GM21528 (cell line): ENCODE measurements around the gene TMED10.
"Not testable (repeated sequence)": the region's sequence is repeated elsewhere in the genome, so short reads cannot be mapped to it uniquely, and the experiment has no call there.

Experiments
- ATAC-seq: cut with Tn5 transposase; IDR thresholded peaks from one replicate; pipeline ENCODE4 v1.9.1; 2021; ENCODE audit warnings: mild to moderate bottlenecking, moderate library complexity; ENCODE audit not compliant: unreplicated experiment, low FRiP score

Gene TMED10

DNA sequence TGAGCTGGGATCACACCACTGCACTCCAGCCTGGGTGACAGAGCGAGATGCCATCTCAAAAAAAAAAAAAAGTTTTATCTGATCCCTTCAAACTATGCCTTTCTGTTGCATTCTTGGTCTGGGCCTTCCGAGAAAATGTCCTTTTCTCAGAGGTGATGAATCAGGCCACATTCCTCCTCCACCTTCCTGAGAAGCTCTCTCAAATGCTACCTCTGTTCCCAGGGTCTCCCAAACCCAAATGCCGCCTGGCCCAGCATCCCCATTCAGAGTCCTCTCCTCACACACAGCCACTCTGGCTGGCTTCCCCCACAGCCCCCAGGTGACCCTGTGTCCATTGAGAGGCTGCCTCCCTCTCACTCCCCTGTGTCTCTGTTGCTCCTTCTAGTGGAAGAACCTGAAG is 19.7 kb upstream of the TMED10 start:
- no peak for ATAC-seq

DNA sequence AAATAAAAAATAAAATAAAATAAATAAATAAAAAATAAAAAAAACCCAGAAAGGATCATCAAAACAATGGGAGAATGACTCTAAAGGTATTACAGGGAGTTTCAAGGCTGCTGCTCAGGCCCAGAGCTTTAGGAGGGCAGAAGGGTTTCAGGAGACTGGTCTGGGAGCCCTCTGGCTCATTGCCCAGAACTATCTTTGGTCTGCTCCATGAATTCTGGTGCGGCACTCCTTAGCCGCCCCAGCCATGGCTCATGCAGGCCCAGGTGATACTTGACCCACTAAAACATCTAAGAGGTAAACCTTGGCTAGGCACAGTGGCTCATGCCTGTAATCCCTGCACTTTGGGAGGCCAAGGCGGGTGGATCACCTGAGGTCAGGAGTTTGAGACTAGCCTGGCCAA is 14.7 kb upstream of the TMED10 start:
- no peak for ATAC-seq

DNA sequence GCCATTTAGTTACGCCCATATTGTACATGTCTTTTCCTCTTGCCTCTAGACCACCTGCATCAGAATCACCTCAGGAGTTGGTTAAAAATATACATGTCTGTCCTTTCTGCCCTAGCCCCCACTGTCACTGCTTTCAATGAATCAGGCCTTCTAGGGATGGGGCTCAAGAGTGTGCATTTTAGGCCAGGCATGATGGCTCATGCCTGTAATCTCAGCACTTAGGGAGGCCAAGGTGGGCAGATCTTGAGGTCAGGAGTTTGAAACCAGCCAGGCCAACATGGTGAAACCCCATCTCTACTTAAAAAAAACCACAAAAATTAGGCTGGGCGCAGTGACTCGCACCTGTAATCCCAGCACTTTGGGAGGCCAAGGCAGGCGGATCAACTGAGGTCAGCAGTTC is 13.6 kb upstream of the TMED10 start:
- ATAC-seq: no peak

DNA sequence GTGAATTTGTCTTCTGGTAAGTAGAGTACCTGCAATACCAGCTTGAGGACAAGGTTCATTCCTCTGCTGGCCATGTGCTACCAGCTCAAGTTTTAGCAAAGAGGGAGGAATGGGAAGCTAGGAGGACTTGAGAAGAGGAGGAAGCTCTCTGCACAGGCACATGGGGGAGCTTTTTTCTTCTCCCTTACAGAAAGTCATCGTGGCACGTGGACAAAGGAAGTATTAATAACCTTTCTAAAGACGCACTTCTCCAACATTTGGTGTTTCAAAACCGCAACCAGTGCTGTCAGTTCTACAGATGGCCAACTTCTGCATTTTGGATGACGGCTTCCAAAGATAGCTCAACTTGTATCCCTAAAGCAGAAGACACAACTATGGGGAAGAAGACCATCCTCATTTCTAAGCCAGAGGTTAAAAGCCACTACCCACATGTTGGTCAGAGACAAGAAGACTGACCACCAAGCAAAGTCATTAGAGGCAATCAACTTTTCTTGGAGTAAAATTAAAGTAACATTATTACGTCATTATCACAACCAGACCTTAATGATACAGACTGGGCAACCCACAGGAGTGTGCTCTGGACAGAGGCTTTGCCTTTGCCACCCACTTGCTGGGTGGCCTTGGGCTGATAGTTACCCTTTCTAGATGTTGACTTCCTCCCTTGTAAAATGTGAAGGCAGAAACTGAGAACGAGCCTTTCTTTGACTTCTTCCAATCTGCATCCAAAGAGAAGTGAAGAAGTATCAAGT is 12.3 kb upstream of the TMED10 start:
- ATAC-seq: peak; percentile 63

DNA sequence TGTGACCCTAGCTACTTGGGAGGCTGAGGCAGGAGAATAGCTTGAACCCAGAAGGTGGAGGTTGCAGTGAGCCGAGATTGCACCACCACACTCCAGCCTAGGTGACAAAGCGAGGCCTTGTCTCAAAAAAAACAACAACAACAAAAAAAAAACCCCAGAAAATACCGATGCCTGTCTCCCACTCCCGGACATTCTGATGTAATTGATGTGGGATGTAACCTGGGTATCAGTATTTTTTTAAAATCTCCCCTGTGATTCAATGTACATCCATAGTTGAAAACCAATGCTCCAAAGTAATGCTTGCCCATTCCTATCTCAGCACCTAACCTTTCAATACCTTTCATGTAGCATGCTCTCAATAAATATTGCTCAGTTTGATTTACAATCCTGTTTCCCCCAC is 11.7 kb upstream of the TMED10 start:
- ATAC-seq: no peak

DNA sequence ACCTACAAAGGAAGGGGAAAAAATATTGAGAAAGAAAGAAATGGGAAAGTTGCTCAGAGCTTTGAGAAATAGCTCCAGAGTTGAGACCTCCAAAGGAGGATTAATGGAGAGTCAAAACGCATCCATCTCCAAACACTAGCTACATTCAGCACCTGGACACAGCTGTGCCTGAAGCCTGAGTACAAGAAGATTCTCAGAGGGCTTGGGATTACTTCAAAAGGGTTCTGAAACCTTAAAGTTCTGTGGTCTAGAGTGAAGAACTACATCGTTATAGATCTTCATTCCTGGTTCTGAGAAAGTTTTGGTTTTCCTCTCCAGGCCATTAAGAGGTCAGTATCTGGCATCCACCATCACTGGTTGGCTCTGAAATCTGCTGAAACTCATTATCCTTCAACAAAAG is 10.5 kb upstream of the TMED10 start:
- ATAC-seq: no peak

DNA sequence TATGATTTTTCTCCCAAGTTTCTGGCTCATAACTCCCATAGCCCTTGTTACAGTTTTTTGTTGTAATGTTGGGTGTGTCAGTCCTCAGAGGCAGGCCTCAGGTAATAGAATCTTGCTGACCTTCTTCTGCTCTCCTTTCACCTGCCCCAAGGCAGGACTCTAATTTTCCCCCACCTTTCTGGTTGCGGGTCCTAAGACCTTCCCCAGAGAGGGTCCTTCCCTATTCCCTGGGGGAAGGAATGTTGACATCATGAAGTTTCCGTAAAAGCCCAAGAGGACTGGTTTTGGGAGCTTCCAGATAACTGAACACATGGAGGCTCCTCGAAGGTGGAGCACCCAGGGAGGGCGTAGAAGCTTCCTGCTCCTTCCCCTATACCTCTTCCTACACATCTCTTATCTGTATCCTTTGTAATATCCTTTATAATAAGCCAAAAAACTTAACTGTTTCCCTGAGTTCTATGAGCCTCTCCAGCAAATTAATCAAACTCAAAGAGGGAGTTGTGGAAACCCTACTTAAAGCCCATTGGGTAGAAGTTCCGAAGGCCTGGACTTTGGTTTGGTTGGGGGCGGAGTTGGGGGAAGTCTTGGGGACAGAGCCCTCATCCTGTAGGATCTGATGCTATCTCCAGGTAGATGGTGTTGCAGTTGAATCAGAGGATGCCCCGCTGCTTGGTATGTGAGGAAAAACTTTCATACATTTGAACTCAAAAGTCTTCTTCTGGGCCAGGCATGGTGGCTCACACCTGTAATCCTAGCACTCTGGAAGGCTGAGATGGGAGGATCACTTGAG is 9.0 kb upstream of the TMED10 start:
- no peak for ATAC-seq

DNA sequence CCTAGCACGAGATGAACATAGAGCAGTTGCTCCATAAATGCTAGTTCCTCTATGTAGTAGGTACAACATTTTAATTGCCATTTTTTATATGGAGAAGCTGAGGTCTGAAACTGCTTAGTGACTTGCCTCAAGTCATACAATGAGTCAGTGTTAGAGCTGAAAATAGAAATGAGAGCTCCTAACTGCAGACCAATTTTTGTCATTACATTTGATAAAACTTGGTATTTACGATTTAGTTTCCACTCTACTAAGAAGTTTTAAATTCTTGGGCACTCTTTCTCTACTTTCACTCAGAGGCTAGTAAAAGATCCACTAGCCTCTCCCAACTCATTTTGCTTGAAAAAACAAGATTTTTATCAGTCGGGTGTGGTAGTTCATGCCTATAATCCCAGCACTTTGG is 8.1 kb upstream of the TMED10 start:
- ATAC-seq: no peak

DNA sequence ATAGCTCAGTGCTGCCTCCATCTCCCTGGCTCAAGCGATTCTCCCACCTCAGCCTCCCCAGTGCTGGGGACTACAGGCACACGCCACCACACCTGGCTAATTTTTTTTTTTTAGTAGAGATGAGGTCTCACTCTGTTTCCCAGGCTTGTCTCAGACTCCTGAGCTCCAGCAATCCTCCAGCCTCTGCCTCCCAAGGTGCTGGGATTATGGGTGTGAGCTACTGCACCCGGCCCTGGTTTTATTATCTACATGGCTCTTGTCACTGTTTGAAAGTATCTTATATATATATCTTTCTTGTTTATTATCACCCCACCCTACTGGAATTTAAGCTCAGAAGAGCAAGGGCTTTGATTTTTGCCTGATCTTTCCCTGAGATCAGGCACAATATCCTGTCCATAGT is 7.6 kb upstream of the TMED10 start:
- ATAC-seq: no peak

DNA sequence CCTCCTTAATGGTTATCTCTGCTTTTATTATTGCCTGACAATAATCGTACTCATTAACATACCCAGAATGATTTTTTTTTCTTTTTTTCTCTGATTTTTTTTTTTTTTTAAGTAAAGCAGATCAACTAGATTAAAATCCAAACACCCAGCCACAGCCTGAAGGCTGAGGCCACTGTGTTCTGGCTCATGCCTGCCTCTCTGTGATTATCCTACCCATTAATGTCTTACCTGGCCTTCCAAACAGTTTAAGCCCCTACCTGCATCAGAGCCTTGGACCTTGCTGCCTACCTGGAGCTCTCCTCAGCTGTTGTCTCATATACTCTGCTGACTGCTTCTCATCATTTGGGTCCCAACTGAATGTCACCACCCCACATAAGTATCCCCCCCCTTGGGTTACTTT is 6.8 kb upstream of the TMED10 start:
- no peak for ATAC-seq

DNA sequence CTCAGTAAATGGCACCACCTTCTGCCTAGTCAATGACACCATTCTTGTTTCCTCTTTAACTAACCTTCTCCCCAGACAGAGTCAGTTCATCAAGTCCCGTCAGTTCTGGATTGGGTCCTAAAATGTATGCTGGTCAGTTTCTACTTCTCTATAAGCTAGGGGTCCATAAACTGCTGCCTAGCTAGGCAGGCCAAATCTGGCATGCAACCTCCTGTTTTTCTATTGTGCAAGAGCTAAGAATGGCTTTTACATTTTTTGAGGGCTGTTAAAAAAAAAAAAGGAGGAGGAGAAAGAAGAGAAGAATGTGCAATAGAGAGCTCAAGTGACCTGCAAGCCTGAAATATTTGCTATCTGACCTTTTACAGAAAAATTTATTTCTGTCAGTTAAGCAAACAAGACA is 6.4 kb upstream of the TMED10 start:
- ATAC-seq: no peak

DNA sequence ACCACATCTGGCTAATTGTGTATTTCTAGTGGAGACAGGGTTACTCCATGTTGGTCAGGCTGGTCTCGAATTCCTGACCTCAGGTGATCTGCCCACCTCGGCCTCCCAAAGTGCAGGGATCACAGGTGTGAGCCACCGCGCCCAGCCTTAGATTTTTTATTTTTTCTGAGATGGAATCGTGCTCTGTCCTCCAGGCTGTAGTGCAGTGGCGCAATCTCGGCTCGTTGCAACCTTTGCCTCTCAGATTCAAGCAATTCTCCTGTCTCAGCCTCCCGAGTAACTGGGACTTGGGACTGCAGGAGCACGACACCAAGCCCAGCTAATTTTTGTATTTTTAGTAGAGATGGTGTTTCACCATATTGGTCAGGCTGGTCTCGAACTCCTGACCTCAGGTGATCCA is 5.8 kb upstream of the TMED10 start:
- not testable (repeated sequence) for ATAC-seq

DNA sequence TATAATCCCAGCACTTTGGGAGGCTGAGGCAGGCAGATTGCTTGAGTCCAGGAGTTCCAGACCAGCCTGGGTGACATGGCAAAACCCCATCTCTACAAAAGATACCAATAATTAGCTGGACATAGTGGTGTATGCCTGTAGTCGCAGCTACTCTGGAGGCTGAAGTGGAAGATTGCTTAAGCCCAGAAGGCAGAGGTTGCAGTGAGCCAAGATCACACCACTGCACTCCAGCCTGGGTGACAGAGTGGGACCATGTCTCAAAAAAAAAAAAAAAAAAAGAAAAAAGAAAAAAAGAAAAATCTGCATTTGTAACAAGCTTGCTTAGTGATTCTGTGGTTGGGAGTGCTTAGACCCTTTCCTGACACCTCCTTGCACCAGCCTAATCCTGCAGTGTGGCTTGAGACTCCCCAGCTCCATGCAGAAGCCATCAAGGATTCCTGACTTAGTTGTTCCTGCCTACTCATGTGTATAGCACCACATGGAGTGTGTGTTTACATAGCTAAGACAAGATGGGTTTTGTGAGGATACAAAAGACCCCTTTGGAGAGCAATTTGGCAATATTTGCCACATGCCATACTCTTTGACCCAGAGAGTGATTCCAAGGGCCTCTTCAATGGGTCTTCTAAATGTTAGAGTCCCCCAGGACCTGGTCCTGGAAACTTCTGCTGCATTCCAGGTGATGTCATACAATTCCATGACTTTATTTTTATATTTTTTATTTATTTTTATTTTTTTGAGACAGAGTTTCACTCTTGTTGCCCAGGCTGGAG is 5.1 kb upstream of the TMED10 start:
- ATAC-seq: no peak

DNA sequence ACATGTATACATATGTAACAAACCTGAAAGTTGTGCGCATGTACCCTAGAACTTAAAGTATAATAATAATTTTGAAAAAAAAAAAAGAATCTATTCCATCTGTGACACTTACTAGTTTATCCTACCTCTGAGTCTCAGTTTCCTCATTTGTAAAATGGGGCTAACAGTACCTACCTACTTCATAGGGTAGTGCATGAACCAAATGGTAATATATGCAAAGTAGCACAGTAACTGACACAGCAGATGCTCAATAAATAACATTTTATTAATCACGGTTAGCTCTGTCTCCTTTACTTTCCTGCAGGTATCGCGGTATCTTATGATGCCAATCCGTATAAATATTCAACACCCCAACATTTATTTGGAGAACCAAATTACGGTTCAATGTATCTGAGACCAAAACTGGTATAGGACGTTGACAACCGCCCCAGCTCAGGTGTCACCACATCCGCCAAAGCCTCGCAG is 703 bp downstream of the TMED10 start:
- ATAC-seq: peak; percentile 19

DNA sequence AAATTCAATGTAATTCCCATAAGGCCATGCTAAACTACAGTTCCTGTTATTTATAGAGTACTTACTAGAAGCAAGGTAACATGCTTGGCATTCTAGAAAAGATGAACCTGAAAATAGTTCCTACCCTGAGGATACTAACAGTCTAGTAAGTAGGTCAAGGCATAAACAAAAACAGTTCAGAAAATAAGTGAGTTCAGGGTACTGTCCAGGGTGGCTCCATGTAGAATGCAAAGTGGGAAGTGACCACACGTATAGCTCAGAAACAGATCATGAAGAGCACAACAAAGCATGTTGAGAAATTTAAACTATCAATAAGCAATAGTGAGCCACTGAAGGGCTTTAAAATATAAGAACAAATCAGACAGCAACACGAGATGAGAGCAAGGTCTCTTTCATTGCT is 2.3 kb downstream of the TMED10 start:
- no peak for ATAC-seq

DNA sequence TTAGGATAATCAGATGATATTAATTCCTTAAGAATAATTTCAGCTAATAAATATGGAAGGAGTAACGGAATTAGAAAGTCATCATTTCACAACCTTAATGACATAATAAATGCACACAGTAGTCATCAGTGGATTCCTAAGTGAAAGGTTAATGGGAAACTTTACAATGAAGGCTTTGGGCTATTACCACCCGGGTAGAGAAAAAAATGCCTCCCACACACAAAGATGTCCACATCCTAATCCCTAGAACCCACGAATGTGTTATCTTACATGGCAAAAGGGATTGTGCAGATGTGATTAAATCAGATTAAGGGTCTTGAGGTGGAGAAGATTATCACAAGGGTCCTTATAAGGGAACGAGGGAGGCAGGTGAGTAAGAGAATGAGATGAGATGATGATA is 5.6 kb downstream of the TMED10 start:
- no peak for ATAC-seq

DNA sequence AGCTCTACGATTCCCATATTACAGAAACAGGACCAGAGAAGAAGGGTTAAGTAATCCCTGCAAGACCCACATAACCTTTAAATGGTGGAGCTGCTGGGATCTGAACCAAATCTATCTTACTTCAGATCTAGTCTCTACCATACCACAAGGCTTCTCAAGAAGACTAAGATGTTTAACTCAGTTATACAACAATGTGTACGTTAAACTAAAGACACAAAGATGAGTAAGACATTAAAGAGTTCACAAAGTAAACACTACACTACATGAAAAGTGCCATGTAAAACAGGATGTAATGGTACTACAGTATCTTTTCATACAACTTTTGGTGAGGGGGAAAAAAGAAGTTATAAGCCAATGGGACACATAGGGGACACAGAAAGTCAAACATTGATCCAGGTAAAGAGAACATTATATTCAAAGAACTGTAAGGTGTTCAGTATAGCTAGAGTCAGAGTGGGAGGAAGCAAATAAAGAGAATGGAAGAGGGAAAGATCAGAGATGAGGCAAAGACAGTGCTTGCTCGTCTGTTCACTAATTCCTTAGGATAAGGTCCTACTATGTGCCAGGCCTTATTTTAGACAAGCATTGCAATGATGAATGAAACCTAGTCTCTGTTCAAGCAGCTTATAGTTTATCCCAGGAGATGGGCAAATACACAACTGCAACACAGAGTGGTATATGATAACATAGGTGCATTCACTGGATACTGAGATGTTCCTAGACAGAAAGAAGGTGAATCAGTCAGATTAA is 7.7 kb downstream of the TMED10 start:
- no peak for ATAC-seq

DNA sequence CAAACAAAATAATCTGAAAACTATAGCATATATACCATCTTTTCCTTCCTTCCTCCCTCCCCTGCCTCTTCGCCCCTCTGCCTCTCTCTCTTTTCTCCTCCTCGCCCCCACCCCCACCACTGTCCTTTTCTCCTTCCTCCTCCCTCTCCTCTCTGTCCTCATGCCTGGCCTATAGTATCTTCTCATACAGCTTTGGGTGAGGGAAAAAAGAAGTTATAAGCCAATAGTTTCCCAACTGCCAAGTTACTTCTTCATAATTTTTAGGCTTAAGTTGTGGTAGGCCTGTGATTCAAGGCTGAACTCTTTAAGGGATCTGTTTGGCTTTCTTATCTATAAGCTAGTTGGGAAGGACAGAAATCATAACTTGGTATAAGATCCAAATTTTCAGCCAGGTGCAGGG is 9.1 kb downstream of the TMED10 start:
- ATAC-seq: no peak

DNA sequence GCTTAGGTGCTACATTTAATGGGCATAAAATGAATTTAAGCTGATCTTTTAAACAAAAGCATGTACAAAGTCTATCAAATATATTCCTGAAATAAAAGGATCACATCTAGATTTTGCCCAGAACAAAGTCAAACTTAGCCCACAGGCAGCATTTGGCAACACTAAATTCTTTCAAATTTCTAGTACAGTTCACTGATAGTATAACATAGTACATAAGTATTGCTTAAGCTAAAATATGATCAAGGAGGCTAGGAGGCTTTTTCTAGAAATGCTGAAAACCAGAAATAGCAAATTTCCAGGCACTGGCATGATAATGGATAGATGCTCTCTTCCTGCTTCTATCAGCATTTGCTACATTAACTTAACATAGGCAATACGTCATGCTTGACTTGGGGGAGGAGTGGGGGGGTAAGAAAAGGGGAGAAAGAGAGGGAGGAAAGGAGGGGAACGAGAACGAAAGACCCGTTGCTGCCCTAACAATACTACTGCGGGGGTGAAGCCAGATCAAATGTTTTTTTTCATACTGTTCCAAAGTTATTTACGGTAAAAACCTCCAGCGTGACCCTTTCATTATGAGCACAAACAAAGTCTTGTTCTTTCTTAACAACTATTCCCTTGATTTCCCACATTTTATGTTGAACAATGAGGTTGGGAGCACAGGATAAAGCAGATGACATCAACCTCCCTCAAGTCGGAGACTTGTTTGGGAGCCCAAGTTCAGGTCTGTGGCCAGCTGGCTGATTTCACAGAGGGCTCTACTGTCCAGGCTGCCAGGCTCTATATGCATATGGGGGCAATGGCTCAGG is 10.6 kb downstream of the TMED10 start:
- no peak for ATAC-seq

DNA sequence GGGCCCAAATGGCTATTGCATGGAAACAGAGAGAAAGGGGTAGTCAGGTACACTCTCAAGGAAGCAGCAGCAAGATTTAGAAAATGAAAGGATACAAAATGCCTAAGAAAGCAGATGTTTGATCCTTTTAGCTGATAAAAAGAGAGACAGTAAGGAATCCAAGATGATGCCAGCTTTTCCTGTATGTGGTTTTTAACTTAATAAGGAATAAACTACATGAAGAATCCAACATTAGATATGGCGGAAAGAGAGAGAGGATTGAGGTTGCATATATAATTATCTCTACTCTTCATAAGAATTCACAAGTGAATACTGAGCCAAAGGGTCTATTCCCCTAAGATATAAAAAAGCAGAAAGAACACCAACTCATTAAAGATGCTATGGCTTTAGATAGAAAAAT is 11.6 kb downstream of the TMED10 start:
- no peak for ATAC-seq
